HEK293 (cell line): ENCODE data around the gene LYPD4.

Source experiments
- MEIS1 ChIP-seq: sonication (generic); formaldehyde crosslinking; IDR thresholded peaks from 2 replicates; pipeline ENCODE4 v1.8.1; 2022; ENCODE audit warnings: missing genetic modification reagents, mild to moderate bottlenecking, borderline replicate concordance
- PRDM2 ChIP-seq: fragments of 450-650 bp; formaldehyde crosslinking; IDR thresholded peaks from 2 replicates; pipeline ENCODE4 v1.5.1; 2016; ENCODE audit warnings: missing biosample characterization, missing genetic modification characterization, borderline replicate concordance
- SP3 ChIP-seq: fragments of 450-650 bp; formaldehyde crosslinking; IDR thresholded peaks from 2 replicates; pipeline ENCODE4 v1.5.1; 2016; ENCODE audit warnings: missing biosample characterization, missing genetic modification characterization
- TCF7L2 ChIP-seq: IDR thresholded peaks from 2 replicates; pipeline ENCODE4 v1.6.1; 2011; ENCODE audit warnings: low read depth, mild to moderate bottlenecking, inconsistent platforms, low read length, moderate library complexity, borderline replicate concordance
- YY2 ChIP-seq: fragments of 450-650 bp; formaldehyde crosslinking; IDR thresholded peaks from 2 replicates; pipeline ENCODE4 v1.5.1; 2016; ENCODE audit warnings: missing biosample characterization, missing genetic modification characterization
- ZBTB26 ChIP-seq: fragments of 450-650 bp; formaldehyde crosslinking; optimal IDR thresholded peaks from 2 replicates; pipeline ENCODE3; 2016; ENCODE audit warnings: missing biosample characterization, mild to moderate bottlenecking, missing genetic modification characterization
- ZBTB8A ChIP-seq: fragments of 450-650 bp; formaldehyde crosslinking; IDR thresholded peaks from 2 replicates; pipeline ENCODE4 v1.5.1; 2016; ENCODE audit warnings: missing biosample characterization, missing genetic modification characterization
- ZNF10 ChIP-seq: fragments of 450-650 bp; formaldehyde crosslinking; IDR thresholded peaks from 2 replicates; pipeline ENCODE4 v1.5.1; 2017; ENCODE audit warnings: missing biosample characterization, missing genetic modification characterization
- ZNF138 ChIP-seq: fragments of 450-650 bp; formaldehyde crosslinking; IDR thresholded peaks from 2 replicates; pipeline ENCODE4 v1.5.1; 2016; ENCODE audit warnings: missing biosample characterization, missing genetic modification characterization, borderline replicate concordance
- ZNF155 ChIP-seq: fragments of 450-650 bp; formaldehyde crosslinking; IDR thresholded peaks from 2 replicates; pipeline ENCODE4 v1.5.1; 2016; ENCODE audit warnings: missing biosample characterization, missing genetic modification characterization
- ZNF19 ChIP-seq: fragments of 450-650 bp; formaldehyde crosslinking; IDR thresholded peaks from 2 replicates; pipeline ENCODE4; 2016; ENCODE audit warnings: missing biosample characterization, missing genetic modification characterization, low read depth
- ZNF24 ChIP-seq: fragments of 450-650 bp; formaldehyde crosslinking; IDR thresholded peaks from 2 replicates; pipeline ENCODE4 v1.5.1; 2016; ENCODE audit warnings: missing biosample characterization, missing genetic modification characterization
- ZNF280C ChIP-seq: fragments of 450-650 bp; formaldehyde crosslinking; IDR thresholded peaks from 2 replicates; pipeline ENCODE4 v1.5.1; 2016; ENCODE audit warnings: missing biosample characterization, missing genetic modification characterization
- ZNF302 ChIP-seq: fragments of 450-650 bp; formaldehyde crosslinking; IDR thresholded peaks from 2 replicates; pipeline ENCODE4 v1.5.1; 2016; ENCODE audit warnings: missing biosample characterization, missing genetic modification characterization, low read depth
- ZNF324 ChIP-seq: fragments of 450-650 bp; formaldehyde crosslinking; IDR thresholded peaks from 2 replicates; pipeline ENCODE4 v1.5.1; 2016; ENCODE audit warnings: missing biosample characterization, missing genetic modification characterization
- ZNF37A ChIP-seq: fragments of 450-650 bp; IDR thresholded peaks from 2 replicates; pipeline ENCODE4 v1.5.1; 2018; ENCODE audit warnings: missing biosample characterization, missing genetic modification characterization
- ZNF423 ChIP-seq: fragments of 450-650 bp; formaldehyde crosslinking; IDR thresholded peaks from 2 replicates; pipeline ENCODE4 v1.5.1; 2016; ENCODE audit warnings: missing biosample characterization, missing genetic modification characterization
- ZNF449 ChIP-seq: fragments of 450-650 bp; formaldehyde crosslinking; IDR thresholded peaks from 2 replicates; pipeline ENCODE4 v1.5.1; 2017; ENCODE audit warnings: missing biosample characterization, mild to moderate bottlenecking, missing genetic modification characterization, moderate library complexity
- ZNF473 ChIP-seq: fragments of 450-650 bp; formaldehyde crosslinking; IDR thresholded peaks from 2 replicates; pipeline ENCODE4 v1.5.1; 2017; ENCODE audit warnings: missing biosample characterization, missing genetic modification characterization
- ZNF548 ChIP-seq: fragments of 450-650 bp; formaldehyde crosslinking; IDR thresholded peaks from 2 replicates; pipeline ENCODE4 v1.5.1; 2016; ENCODE audit warnings: missing biosample characterization, missing genetic modification characterization
- ZNF701 ChIP-seq: fragments of 450-650 bp; formaldehyde crosslinking; IDR thresholded peaks from 2 replicates; pipeline ENCODE4 v1.5.1; 2016; ENCODE audit warnings: missing biosample characterization, missing genetic modification characterization
- ZNF776 ChIP-seq: fragments of 450-650 bp; formaldehyde crosslinking; IDR thresholded peaks from 2 replicates; pipeline ENCODE4 v1.5.0; 2017; ENCODE audit warnings: missing biosample characterization, missing genetic modification characterization, borderline replicate concordance
- ZSCAN16 ChIP-seq: fragments of 450-650 bp; formaldehyde crosslinking; IDR thresholded peaks from 2 replicates; pipeline ENCODE4 v1.5.1; 2016; ENCODE audit warnings: missing biosample characterization, missing genetic modification characterization
- TF ChIP-seq, protein P1 (sequence below): fragments of 450-650 bp; formaldehyde crosslinking; IDR thresholded peaks from 2 replicates; pipeline ENCODE4 v1.5.1; 2017; ENCODE audit warnings: missing biosample characterization, missing genetic modification characterization
- TF ChIP-seq, protein P2 (sequence below): fragments of 450-650 bp; formaldehyde crosslinking; IDR thresholded peaks from 2 replicates; pipeline ENCODE4 v1.5.1; 2016; ENCODE audit warnings: missing biosample characterization, missing genetic modification characterization

Gene LYPD4

DNA sequence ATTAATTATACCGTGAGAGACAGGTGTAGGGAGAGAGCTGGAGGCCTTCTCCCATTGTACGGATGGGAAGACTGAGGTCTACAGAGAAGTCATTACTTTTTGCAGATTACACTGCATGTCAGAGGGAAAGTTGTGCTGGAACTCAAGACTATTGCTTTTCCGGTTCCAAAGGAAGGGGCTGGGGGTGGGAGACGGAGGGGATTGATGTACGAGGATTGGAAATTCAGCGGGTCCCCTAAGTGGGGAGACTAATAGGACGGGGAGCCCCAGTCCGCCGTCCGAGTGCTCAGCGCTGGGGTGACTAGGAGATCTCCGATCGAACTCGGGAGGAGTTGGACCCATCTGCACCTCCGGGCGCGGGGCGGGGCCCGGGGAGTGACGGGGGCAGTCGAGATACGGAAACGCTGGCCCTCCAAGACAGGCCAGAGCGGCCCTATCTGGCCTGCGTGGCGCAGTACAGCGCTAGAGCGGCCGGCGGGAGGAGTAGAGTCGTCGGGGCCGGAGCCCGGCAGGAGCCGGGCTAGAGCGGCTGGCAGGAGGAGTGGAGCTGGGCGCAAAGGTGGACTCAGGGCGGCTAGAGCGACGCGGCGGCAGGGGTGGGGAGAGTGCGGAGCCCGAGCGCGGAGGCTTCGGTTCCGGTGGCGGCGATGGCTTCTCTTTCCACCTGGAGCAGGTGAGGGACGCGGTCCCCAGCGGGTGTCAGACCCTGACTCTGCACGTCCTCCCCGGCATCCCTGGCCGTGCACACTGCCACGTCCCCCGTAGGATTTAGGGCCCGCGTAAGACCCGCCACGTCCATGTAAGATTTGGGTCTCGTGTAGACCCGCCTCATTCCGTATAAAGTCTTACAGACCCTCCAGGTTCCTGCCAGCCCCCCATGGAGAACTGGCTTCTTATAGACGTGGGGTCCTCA lies 39.6 kb upstream of the LYPD4 start (continued):
- TF ChIP-seq PRDM2 (tag by site-specific recombination) (no peak), ZNF10 (0 out of 2 replicates have a peak, but pooled peaks have one; percentile 26), ZNF37A (tag by site-specific recombination) (no peak), ZNF324 (tag by site-specific recombination) (peak; percentile 98), YY2 (tag by site-specific recombination) (peak; percentile 94), ZNF548 (tag by site-specific recombination) (no peak; the same call in 1 of the 2 replicates), ZNF473 (tag by site-specific recombination) (no peak), SP3 (tag by site-specific recombination) (peak; percentile 95), ZNF19 (tag by site-specific recombination) (no peak), ZNF155 (tag by site-specific recombination) (no peak), ZBTB26 (tag by site-specific recombination) (peak; percentile 61), ZNF138 (0 out of 2 replicates have a peak, but pooled peaks have one; percentile 46), ZNF302 (tag by site-specific recombination) (no peak), ZBTB8A (tag by site-specific recombination) (peak; percentile 77), TCF7L2 (no peak), ZNF449 (peak; percentile 30; the same call in 1 of the 2 replicates), MEIS1 (no peak), ZNF701 (no peak), ZNF24 (tag by site-specific recombination) (peak; percentile 92), ZSCAN16 (tag by site-specific recombination) (0 out of 2 replicates have a peak, but pooled peaks have one; percentile 12), ZNF423 (tag by site-specific recombination) (peak; percentile 4; the same call in 1 of the 2 replicates), ZNF280C (tag by site-specific recombination) (no peak), ZNF776 (tag by site-specific recombination) (no peak)
- TF ChIP-seq, protein P1, sequence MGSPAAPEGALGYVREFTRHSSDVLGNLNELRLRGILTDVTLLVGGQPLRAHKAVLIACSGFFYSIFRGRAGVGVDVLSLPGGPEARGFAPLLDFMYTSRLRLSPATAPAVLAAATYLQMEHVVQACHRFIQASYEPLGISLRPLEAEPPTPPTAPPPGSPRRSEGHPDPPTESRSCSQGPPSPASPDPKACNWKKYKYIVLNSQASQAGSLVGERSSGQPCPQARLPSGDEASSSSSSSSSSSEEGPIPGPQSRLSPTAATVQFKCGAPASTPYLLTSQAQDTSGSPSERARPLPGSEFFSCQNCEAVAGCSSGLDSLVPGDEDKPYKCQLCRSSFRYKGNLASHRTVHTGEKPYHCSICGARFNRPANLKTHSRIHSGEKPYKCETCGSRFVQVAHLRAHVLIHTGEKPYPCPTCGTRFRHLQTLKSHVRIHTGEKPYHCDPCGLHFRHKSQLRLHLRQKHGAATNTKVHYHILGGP (tag by site-specific recombination) = no peak
- TF ChIP-seq, protein P2, sequence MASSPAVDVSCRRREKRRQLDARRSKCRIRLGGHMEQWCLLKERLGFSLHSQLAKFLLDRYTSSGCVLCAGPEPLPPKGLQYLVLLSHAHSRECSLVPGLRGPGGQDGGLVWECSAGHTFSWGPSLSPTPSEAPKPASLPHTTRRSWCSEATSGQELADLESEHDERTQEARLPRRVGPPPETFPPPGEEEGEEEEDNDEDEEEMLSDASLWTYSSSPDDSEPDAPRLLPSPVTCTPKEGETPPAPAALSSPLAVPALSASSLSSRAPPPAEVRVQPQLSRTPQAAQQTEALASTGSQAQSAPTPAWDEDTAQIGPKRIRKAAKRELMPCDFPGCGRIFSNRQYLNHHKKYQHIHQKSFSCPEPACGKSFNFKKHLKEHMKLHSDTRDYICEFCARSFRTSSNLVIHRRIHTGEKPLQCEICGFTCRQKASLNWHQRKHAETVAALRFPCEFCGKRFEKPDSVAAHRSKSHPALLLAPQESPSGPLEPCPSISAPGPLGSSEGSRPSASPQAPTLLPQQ = peak; percentile 96
